Fibroblast of skin of left biceps (primary cell): ENCODE data around the gene CFAP92.
"Not testable (repeated sequence)": the region's sequence is repeated elsewhere in the genome, so short reads cannot be mapped to it uniquely, and the experiment has no call there.

Experiments used
- DNase-seq, 2 experiments: peaks; one replicate each; pipeline ENCODE4 v3.0.0-alpha.2; 2013; ENCODE audit warnings: low read depth in 2 of 2

Gene CFAP92

GRCh38 chr3:128902426-128902825 is 91.5 kb downstream of the CFAP92 start:
- DNase-seq: no peak

- DNase-seq: no peak
Observed at GRCh38 chr3:128895843-128896697, 97.8 kb downstream of the CFAP92 start.

GRCh38 chr3:128889139-128889894 is 104.6 kb downstream of the CFAP92 start:
- no peak for DNase-seq

GRCh38 chr3:128884992-128885391 is 108.9 kb downstream of the CFAP92 start:
- no peak for DNase-seq

GRCh38 chr3:128882719-128883118 is 111.2 kb downstream of the CFAP92 start:
- no peak for DNase-seq

- no peak for DNase-seq
Observed at GRCh38 chr3:128881576-128881975, 112.3 kb downstream of the CFAP92 start.

- not testable (repeated sequence) for DNase-seq
Observed at GRCh38 chr3:128880455-128880854, 113.4 kb downstream of the CFAP92 start.

GRCh38 chr3:128879991-128880390 is 113.9 kb downstream of the CFAP92 start:
- DNase-seq: no peak

GRCh38 chr3:128879125-128879969 is 114.5 kb downstream of the CFAP92 start, which contains the start of gene ACAD9:
ACAD9 (plus strand) TSS chr3:128879620; CDS start chr3:128879692, 72 bp downstream.
- DNase-seq: peak; percentile 94 to 95

GRCh38 chr3:128878556-128879124 is 115.2 kb downstream of the CFAP92 start:
- DNase-seq: peak in 1 of 2 experiments; percentile 9

- no peak for DNase-seq
Observed at GRCh38 chr3:128878011-128878457, 115.8 kb downstream of the CFAP92 start.

GRCh38 chr3:128875556-128876120 is 118.2 kb downstream of the CFAP92 start:
- no peak for DNase-seq

GRCh38 chr3:128874481-128875180 is 119.2 kb downstream of the CFAP92 start:
- no peak for DNase-seq

- no peak for DNase-seq
Observed at GRCh38 chr3:128873244-128874022, 120.4 kb downstream of the CFAP92 start.

- DNase-seq: no peak
Observed at GRCh38 chr3:128872744-128873143, 121.1 kb downstream of the CFAP92 start.

- DNase-seq: no peak
Observed at GRCh38 chr3:128872282-128872681, 121.6 kb downstream of the CFAP92 start.

- DNase-seq: no peak
Observed at GRCh38 chr3:128870347-128870746, 123.5 kb downstream of the CFAP92 start.

- DNase-seq: no peak
Observed at GRCh38 chr3:128867200-128868125, 126.4 kb downstream of the CFAP92 start.
